T-helper 2 cell treated with Interferon-gamma antibody and Interleukin-4, amounts not matched to agents 5 μg/mL and 100 μg/mL, for 36 hours (primary cell): ENCODE measurements around the gene MEPE.

Experiments used
- DNase-seq: peaks from one replicate; pipeline ENCODE4 v3.0.0; 2021; ENCODE audit warnings: low spot score
- H3K27ac Mint-ChIP-seq: one replicate; pipeline ENCODE4 v1.8.0; 2021; ENCODE audit warnings: mild to moderate bottlenecking, mixed read lengths
- H3K27me3 Mint-ChIP-seq: one replicate; pipeline ENCODE4 v1.8.0; 2021; ENCODE audit warnings: low read depth, mixed read lengths
- H3K36me3 Mint-ChIP-seq: one replicate; pipeline ENCODE4 v1.8.0; 2021; ENCODE audit warnings: low read depth, mixed read lengths
- H3K4me1 Mint-ChIP-seq: one replicate; pipeline ENCODE4 v1.8.0; 2021; ENCODE audit warnings: low read depth, mixed read lengths
- H3K4me3 Mint-ChIP-seq: one replicate; pipeline ENCODE4 v1.8.0; 2022; ENCODE audit warnings: mild to moderate bottlenecking, moderate library complexity, mixed read lengths
- H3K9me3 Mint-ChIP-seq: one replicate; pipeline ENCODE4 v1.8.0; 2021; ENCODE audit warnings: mixed read lengths

MEPE gene, protein sequence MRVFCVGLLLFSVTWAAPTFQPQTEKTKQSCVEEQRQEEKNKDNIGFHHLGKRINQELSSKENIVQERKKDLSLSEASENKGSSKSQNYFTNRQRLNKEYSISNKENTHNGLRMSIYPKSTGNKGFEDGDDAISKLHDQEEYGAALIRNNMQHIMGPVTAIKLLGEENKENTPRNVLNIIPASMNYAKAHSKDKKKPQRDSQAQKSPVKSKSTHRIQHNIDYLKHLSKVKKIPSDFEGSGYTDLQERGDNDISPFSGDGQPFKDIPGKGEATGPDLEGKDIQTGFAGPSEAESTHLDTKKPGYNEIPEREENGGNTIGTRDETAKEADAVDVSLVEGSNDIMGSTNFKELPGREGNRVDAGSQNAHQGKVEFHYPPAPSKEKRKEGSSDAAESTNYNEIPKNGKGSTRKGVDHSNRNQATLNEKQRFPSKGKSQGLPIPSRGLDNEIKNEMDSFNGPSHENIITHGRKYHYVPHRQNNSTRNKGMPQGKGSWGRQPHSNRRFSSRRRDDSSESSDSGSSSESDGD

DNA sequence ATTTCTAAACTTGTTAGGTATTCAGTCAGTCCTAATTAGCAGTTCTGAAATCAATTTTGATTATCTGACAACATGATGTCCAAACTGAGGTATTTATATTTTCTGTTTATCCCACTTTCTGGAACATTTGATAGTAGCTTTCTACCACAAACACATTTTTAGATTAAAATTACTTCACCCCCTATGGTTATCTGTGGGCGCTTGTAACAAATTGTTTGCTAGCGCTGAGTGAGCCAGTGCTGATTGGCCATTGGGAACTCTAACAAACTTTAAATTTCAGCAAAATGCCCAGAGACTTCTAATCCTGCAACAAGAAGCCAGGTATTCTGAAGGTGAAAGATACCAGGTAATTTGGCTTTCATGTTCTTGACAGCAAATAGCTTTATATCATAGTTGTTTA lies at the start of gene MEPE:
Gene MEPE, plus strand, starts transcription at position 301 of the 400 bp plus-strand sequence. CDS start 1,746 bp downstream, outside the sequence.
- Mint-ChIP-seq H3K27me3 (peaks cover 14% of the 10 kb centered on the region), H3K4me3 (no peak within 1 kb of the TSS), H3K27ac (no peak within 1 kb of the TSS), H3K4me1 (no peaks in the 10 kb centered on the region), H3K9me3 (no peaks in the 10 kb centered on the region), H3K36me3 (no peaks in the 10 kb centered on the region)
- no peak for DNase-seq

DNA sequence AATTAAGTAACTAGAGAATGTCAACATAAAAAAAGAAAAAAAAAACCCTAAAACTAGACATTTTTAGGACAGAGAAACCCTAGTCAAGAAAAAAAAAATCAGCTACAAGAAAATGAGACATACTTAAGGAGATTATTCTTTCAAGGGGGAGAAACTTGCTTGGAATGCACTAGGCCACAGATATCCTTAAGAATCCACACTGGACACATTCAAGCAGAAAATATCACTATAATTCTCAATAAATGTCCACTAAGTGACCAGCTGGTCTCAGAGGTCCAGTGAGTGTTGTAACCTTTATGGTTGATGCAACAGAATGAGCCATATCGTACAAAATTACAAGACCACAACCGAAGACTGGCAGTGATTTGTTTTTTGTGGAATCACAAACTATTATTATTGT lies 49.0 kb upstream of the MEPE start:
- H3K4me1 Mint-ChIP-seq: peaks cover 1% of the 10 kb centered on the region
- no peaks in the 10 kb centered on the region for H3K9me3 Mint-ChIP-seq
- H3K4me3 Mint-ChIP-seq: no peak overlapping the region
- no peak overlapping the region for H3K27ac Mint-ChIP-seq
- H3K36me3 Mint-ChIP-seq: no peaks in the 10 kb centered on the region
- no peaks in the 10 kb centered on the region for H3K27me3 Mint-ChIP-seq
- DNase-seq: no peak

DNA sequence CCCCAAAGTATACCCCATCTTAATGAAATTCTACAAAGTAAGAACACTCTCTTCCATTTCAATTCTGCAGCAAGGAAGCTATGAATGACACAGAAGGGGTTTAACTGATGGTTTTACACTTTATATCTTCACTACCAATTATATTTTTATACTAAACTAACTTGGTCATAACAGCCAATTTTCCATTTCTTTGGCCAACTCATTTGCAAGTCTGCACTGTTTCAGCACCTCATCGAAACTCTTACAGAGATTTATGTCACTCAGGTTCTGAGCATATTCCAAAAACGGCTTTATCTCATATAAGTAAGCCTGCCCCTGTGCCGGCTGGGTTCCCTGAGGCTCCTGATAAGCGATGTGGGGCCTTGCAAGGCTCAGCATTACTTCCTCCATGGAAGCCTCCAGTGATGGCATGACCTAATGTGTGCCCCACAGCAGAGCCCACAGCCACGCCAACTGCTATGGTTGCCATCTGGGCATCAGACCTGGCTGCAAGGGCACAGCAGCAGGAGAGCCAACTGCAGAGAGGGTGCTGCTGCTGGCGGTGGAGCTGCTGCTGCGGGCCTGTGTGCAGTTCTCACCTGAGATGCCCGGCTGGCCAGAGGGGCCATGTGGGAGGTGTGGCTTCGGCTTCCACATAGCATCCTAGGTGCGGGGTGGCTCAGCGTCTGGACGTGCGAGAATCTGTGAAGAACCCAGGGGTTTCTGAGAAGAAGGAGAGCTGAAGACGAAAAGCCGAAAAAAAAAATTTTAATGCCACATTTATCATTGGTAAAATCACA lies 46.8 kb upstream of the MEPE start:
- no peaks in the 10 kb centered on the region for H3K9me3 Mint-ChIP-seq
- no peaks in the 10 kb centered on the region for H3K27me3 Mint-ChIP-seq
- no peak overlapping the region for H3K27ac Mint-ChIP-seq
- no peaks in the 10 kb centered on the region for H3K36me3 Mint-ChIP-seq
- H3K4me3 Mint-ChIP-seq: no peak overlapping the region
- no peaks in the 10 kb centered on the region for H3K4me1 Mint-ChIP-seq
- DNase-seq: no peak

DNA sequence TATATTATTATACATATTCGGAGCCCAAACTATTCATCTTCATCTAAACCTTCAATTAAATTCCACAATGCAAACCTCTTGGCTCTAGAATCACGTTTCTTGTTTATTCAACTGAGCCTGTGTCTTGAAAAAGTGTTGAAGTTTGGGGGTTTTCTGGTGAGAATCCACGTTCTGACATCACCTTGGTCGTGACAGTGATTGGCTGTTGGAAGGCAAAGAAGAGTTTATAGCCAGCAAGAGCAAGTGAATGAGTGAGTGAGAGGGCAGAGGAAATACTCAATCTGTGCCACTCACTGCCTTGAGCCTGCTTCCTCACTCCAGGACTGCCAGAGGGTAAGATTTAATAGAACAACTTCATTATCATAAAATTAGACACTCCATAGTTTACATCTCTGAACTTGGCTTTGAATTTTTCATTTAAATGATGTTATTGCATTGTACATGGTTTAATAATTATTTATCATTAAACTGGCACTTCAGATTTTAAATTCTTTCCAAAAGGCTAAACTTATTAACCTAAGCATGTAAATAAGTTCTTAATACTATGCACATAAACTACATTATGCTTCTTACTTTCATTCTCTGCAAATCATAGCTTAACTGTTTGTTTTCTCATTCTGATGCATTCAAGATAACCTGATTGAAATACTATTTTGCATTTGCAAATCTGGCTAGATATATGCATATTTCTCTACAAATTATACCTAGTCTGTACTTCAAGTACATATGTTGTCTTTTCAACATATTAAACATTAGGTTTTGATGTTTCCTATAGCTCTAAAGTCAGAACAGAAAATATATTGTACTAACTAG lies 33.3 kb upstream of the MEPE start, which contains the start of gene IBSP:
Gene IBSP, plus strand, starts transcription at position 254 of the 813 bp plus-strand sequence. CDS start 2,808 bp downstream, outside the sequence.
- no peaks in the 10 kb centered on the region for H3K9me3 Mint-ChIP-seq
- DNase-seq: no peak

DNA sequence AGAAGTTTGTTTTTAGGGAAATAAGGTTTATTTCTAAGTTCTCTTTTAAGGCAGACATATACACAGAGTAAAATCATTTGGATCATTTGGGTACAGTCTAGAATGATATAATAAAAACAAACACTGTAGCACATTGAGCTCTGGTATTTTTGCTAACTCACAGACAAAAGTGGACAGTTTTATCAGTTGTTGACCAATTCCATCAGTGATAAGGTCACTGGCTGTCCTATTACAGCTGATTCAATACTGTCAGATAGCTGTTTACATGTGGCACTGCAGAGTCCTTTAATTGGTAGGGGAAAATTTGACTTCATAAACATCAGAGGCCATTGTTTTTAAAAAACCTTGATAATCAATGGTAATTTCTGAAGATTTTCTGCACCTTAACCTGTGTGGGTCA lies 29.9 kb upstream of the MEPE start:
- Mint-ChIP-seq H3K4me1 (no peaks in the 10 kb centered on the region), H3K9me3 (no peaks in the 10 kb centered on the region), H3K27me3 (no peaks in the 10 kb centered on the region), H3K27ac (no peak overlapping the region), H3K4me3 (no peak overlapping the region), H3K36me3 (no peaks in the 10 kb centered on the region)
- DNase-seq: no peak

More for the DNA sequence above, 33.3 kb upstream of the MEPE start, which contains the start of gene IBSP:
- no peaks in the 10 kb centered on the region for H3K4me1 Mint-ChIP-seq
- H3K4me3 Mint-ChIP-seq: no peak within 1 kb of the TSS
- H3K27me3 Mint-ChIP-seq: no peaks in the 10 kb centered on the region
- H3K27ac Mint-ChIP-seq: no peak within 1 kb of the TSS
- no peaks in the 10 kb centered on the region for H3K36me3 Mint-ChIP-seq

DNA sequence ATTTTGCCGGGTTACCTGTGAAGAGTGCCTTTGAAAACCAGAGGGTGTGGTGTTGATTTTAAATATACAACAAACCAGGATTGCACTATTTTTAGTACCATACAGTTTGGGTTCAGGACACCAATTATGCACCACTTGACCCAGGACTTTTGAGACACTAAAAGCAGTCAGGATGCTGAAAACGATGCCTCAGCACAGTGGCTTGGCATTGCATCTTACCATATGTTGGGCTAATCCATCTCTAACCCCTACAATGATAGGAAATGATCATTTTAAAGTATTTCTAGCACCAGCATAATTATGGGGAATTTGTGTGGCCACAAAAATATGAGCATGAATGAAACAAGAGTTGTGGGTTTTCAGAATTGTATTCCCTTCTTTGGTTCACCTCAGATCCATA lies 29.3 kb upstream of the MEPE start:
- Mint-ChIP-seq H3K36me3 (no peaks in the 10 kb centered on the region), H3K4me3 (no peak overlapping the region), H3K9me3 (no peaks in the 10 kb centered on the region), H3K4me1 (no peaks in the 10 kb centered on the region), H3K27ac (no peak overlapping the region), H3K27me3 (no peaks in the 10 kb centered on the region)
- DNase-seq: no peak

DNA sequence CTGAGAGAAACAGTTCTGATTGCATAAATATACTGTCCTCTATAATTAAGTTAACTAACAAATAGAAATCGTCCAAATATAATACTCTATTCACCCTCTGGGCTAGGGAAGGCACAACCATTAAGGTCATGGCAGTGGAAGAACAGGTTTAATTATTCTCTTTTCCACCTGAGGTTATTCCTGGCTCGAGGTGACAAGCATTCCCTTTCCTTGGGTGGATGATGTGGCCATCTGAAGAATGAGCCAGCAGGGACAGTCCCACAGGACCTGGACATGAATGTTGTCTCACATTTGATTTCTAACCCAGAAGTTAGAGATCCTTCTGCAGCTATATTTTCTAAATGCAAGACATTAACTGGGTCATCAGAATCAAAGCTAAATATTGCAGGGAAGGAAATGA lies 27.9 kb upstream of the MEPE start:
- no peaks in the 10 kb centered on the region for H3K4me1 Mint-ChIP-seq
- H3K9me3 Mint-ChIP-seq: no peaks in the 10 kb centered on the region
- H3K36me3 Mint-ChIP-seq: no peaks in the 10 kb centered on the region
- no peak overlapping the region for H3K27ac Mint-ChIP-seq
- no peak for DNase-seq
- no peak overlapping the region for H3K4me3 Mint-ChIP-seq
- H3K27me3 Mint-ChIP-seq: no peaks in the 10 kb centered on the region

DNA sequence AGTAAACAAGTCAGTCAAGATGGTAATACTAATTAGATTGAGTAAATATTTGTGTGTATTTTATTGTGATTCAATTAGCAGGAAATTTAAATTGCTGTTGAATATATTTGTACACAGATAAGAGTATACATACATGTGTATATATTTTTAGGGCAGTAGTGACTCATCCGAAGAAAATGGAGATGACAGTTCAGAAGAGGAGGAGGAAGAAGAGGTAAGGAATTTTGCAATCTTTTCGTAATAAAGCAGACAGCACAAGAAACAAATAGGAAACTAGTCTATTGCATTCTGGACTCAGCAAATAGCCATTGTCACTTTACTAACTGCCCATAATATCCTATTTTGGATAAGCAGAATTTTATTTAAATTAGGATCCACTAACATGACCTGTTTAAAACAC lies 26.8 kb upstream of the MEPE start:
- no peaks in the 10 kb centered on the region for H3K36me3 Mint-ChIP-seq
- H3K27ac Mint-ChIP-seq: no peak overlapping the region
- H3K27me3 Mint-ChIP-seq: no peaks in the 10 kb centered on the region
- H3K9me3 Mint-ChIP-seq: no peaks in the 10 kb centered on the region
- H3K4me1 Mint-ChIP-seq: no peaks in the 10 kb centered on the region
- DNase-seq: no peak
- H3K4me3 Mint-ChIP-seq: no peak overlapping the region

DNA sequence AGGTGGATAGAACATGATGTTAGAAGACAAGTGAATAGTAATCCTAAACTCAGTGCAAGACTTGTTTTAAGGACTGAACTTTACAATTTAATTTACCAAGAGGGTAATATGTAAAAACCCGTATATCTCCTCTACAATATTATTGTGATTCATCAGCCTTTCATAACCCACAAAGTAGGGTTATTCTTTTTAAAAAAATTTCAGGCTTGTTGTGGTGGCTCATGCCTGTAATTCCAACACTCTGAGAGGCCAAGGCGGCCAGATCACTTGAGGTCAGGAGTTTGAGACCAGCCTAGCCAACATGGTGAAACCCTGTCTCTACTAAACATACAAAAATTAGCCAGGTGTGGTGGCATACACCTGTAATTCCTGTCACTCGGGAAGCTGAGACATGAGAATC lies 26.2 kb upstream of the MEPE start:
- DNase-seq: no peak
- H3K4me1 Mint-ChIP-seq: no peaks in the 10 kb centered on the region
- H3K4me3 Mint-ChIP-seq: no peak overlapping the region
- no peaks in the 10 kb centered on the region for H3K9me3 Mint-ChIP-seq
- no peaks in the 10 kb centered on the region for H3K36me3 Mint-ChIP-seq
- no peak overlapping the region for H3K27ac Mint-ChIP-seq
- H3K27me3 Mint-ChIP-seq: no peaks in the 10 kb centered on the region

DNA sequence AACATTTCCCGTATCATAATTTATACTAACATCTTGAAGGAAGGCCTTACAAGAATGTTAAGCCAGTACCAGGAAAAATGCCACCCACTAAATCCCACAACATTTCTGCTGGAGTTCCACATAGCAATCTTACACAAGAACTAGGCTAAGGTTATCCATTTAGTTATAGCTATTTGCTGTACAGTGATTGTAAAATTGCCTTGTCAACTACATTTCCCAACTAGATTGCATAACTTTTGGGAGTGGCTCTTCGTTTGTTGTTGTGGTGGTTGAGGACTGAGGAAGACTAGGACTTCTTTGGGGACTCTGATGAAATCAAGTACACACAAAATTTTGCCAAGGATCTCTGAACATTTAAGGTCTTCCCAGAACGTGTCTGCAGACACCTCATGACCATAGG lies 25.4 kb upstream of the MEPE start:
- no peak for DNase-seq
- Mint-ChIP-seq H3K9me3 (no peaks in the 10 kb centered on the region), H3K4me1 (no peaks in the 10 kb centered on the region), H3K27ac (no peak overlapping the region), H3K4me3 (no peak overlapping the region), H3K27me3 (no peaks in the 10 kb centered on the region), H3K36me3 (no peaks in the 10 kb centered on the region)

DNA sequence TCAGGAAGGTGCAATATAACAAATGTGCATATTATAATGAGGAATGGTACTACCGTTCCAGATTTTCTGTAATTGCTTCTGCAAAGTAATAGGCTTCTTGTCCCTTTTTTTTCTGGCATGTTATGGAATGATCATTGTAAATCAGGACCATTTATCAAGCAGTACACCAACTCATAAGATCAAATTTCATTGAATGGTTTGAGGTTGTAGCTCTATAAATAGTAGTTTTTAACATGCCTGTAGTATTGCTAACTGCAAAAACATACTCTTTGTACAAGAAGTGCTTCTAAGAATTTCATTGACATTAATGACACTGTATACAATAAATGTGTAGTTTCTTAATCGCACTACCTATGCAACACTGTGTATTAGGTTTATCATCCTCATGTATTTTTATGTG lies 20.8 kb upstream of the MEPE start:
- no peaks in the 10 kb centered on the region for H3K9me3 Mint-ChIP-seq
- no peak overlapping the region for H3K4me3 Mint-ChIP-seq
- DNase-seq: no peak
- H3K4me1 Mint-ChIP-seq: no peaks in the 10 kb centered on the region
- no peaks in the 10 kb centered on the region for H3K27me3 Mint-ChIP-seq
- no peaks in the 10 kb centered on the region for H3K36me3 Mint-ChIP-seq
- H3K27ac Mint-ChIP-seq: no peak overlapping the region

DNA sequence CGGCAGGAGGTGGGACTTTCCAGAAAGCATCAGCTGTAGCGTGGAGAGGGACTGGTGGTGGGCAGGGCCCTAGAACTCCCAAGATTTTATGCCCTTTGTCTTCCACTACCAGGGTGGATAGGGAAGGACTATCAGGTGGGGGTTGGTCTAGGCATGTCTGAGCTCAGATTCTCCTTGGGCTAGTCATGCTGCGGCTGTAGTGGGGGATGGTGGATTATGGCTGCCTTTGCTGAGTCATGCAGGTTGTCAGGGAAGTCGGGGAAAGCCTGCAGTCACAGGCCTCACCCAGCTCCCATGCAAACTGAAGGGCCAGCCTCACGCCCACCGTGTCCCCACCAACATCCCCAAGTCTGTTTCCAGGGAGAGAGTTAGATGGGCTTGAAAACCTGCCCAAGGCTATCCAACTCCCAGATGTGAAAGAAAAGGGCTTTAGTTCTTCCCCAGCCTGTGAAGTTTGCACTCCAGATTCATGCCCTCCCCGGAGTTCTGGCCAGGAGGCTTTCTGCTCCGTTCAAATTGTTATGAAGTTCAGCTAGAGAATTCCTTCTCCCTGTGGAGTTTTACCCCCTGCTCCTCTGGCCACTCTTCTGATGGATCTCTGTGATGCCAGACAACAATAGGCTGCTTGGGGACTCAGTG lies 13.4 kb upstream of the MEPE start:
- no peaks in the 10 kb centered on the region for H3K27me3 Mint-ChIP-seq
- H3K4me3 Mint-ChIP-seq: no peak overlapping the region
- no peaks in the 10 kb centered on the region for H3K36me3 Mint-ChIP-seq
- H3K4me1 Mint-ChIP-seq: no peaks in the 10 kb centered on the region
- no peaks in the 10 kb centered on the region for H3K9me3 Mint-ChIP-seq
- H3K27ac Mint-ChIP-seq: no peak overlapping the region
- DNase-seq: no peak

DNA sequence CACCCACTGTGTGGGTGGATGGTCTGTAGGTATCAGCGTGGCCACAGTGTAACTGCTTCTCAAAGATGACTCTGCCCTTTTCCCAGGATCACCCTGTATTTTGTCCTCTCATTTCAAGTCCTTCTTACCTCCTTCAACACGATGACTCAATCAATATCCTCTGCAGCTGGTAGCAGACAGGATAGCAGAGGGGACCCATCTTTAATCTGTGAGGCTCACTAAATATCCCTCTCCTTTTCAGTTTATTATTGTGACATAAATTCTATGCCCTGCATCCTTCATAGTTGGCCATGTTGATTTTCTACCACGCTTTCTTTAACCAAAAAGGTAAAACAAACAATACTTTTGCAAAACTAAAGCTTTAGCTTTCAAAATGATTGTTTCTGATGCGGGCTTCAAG lies 9.6 kb upstream of the MEPE start:
- H3K27ac Mint-ChIP-seq: no peak overlapping the region
- H3K27me3 Mint-ChIP-seq: no peaks in the 10 kb centered on the region
- H3K9me3 Mint-ChIP-seq: no peaks in the 10 kb centered on the region
- no peak for DNase-seq
- H3K4me1 Mint-ChIP-seq: no peaks in the 10 kb centered on the region
- no peak overlapping the region for H3K4me3 Mint-ChIP-seq
- H3K36me3 Mint-ChIP-seq: no peaks in the 10 kb centered on the region
